ENCODE results near the gene DIPK1A. TPM values are rescaled to one million over a fixed set of nuclear protein-coding genes. Genes with fewer than 3 reads are reported as not detected.

Gene DIPK1A
- polyA plus RNA-seq, 1 donor from 2014 or later: 10.0 TPM

- Histone ChIP-seq H4K20me1 (ENCODE audit: insufficient read depth) (no peaks in the 10 kb centered on the region), H3K27ac (ENCODE audit: low read length) (no peak overlapping the region), H3F3A (ENCODE audit: insufficient read depth, low read length, poor library complexity, severe bottlenecking) (no peaks in the 10 kb centered on the region), H3K79me2 (replicated peaks; ENCODE audit: insufficient read depth, low read length) (no peaks in the 10 kb centered on the region), H3K36me3 (ENCODE audit: insufficient read depth, low read length) (no peaks in the 10 kb centered on the region), H3K27me3 (ENCODE audit: insufficient read depth, low read depth, low read length) (no peaks in the 10 kb centered on the region), H3K4me3 (ENCODE audit: low read length) (no peak overlapping the region), H3K4me2 (ENCODE audit: low read length) (no peak overlapping the region), H3K9me2 (ENCODE audit: insufficient read depth, low read length) (no peaks in the 10 kb centered on the region), H3K9ac (ENCODE audit: low read length) (no peak overlapping the region), H3K9me3 (ENCODE audit: low read length) (no peaks in the 10 kb centered on the region), H2AFZ (ENCODE audit: low read depth, low read length) (no peak overlapping the region)
- TF ChIP-seq REST (IDR thresholded peaks at IDR 0.05; ENCODE audit: borderline replicate concordance): no peak
- TF ChIP-seq SMC3 (conservative IDR thresholded peaks at IDR 0.05; ENCODE audit: poor library complexity): no peak
- no peak for TF ChIP-seq POLR2AphosphoS5 (IDR thresholded peaks at IDR 0.05)
- TF ChIP-seq RAD21 (conservative IDR thresholded peaks at IDR 0.05): no peak
- TF ChIP-seq CTCF (IDR thresholded peaks at IDR 0.05; ENCODE audit: poor library complexity, severe bottlenecking): no peak
- no peak for TF ChIP-seq EZH2 (IDR thresholded peaks at IDR 0.05; ENCODE audit: borderline replicate concordance, insufficient read depth, low read length, poor library complexity, severe bottlenecking)
- TF ChIP-seq EP300 (conservative IDR thresholded peaks at IDR 0.05; ENCODE audit: poor library complexity, severe bottlenecking): no peak
- TF ChIP-seq MXI1 (conservative IDR thresholded peaks at IDR 0.05; ENCODE audit: poor library complexity, severe bottlenecking): no peak
- TF ChIP-seq TAF1 (IDR thresholded peaks at IDR 0.05; ENCODE audit: low read depth): no peak
Measured at GRCh38 chr1:92923664-92924063, 37.6 kb downstream of the DIPK1A start.

DNA sequence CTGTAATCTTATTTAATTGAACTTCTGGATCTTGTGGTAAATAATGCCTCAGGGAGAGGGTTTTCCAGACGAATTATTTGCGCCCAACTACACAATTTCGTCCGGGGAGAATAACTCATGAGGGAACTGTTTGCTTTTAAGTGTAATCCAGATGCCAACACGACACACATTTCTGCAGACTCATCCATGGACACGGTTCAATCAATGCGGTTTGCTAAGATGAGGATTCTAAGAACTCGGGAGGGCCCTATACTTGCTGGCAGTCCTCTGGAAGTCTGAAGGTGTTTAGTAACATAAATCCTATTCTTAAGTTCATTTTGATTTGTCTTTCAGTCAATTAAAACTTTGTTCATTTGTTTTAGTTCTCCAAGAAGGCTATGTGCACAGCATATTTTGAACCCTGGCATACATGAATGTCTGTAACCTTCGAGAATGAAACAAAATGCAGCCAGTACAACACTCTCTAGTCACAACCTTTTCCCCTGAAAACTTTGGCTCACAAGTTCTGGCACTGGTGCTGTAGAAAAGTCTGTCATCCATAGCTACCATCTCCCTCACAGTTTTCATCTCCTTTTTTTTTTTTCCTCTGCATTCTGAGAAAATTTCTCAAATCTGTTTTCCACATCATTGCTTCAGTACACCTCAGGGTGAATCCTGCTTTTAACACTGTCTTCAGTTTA is 38.8 kb downstream of the DIPK1A start:
- no peaks in the 10 kb centered on the region for H3K36me3 ChIP-seq (ENCODE audit: insufficient read depth, low read length)
- no peak overlapping the region for H3K4me3 ChIP-seq (ENCODE audit: low read length)
- H3F3A ChIP-seq (ENCODE audit: insufficient read depth, low read length, poor library complexity, severe bottlenecking): no peaks in the 10 kb centered on the region
- H3K27me3 ChIP-seq (ENCODE audit: insufficient read depth, low read depth, low read length): no peaks in the 10 kb centered on the region
- no peak overlapping the region for H3K9ac ChIP-seq (ENCODE audit: low read length)
- H4K20me1 ChIP-seq (ENCODE audit: insufficient read depth): no peaks in the 10 kb centered on the region
- no peaks in the 10 kb centered on the region for H3K9me3 ChIP-seq (ENCODE audit: low read length)
- H3K9me2 ChIP-seq (ENCODE audit: insufficient read depth, low read length): no peaks in the 10 kb centered on the region
- no peak overlapping the region for H3K27ac ChIP-seq (ENCODE audit: low read length)
- no peak overlapping the region for H2AFZ ChIP-seq (ENCODE audit: low read depth, low read length)
- no peaks in the 10 kb centered on the region for H3K79me2 ChIP-seq (replicated peaks; ENCODE audit: insufficient read depth, low read length)
- TF ChIP-seq REST (IDR thresholded peaks at IDR 0.05; ENCODE audit: borderline replicate concordance) (no peak), MXI1 (conservative IDR thresholded peaks at IDR 0.05; ENCODE audit: poor library complexity, severe bottlenecking) (no peak), SMC3 (conservative IDR thresholded peaks at IDR 0.05; ENCODE audit: poor library complexity) (no peak), POLR2AphosphoS5 (IDR thresholded peaks at IDR 0.05) (no peak), CTCF (IDR thresholded peaks at IDR 0.05; ENCODE audit: poor library complexity, severe bottlenecking) (no peak), EZH2 (IDR thresholded peaks at IDR 0.05; ENCODE audit: borderline replicate concordance, insufficient read depth, low read length, poor library complexity, severe bottlenecking) (no peak), RAD21 (conservative IDR thresholded peaks at IDR 0.05) (no peak), TAF1 (IDR thresholded peaks at IDR 0.05; ENCODE audit: low read depth) (no peak), EP300 (conservative IDR thresholded peaks at IDR 0.05; ENCODE audit: poor library complexity, severe bottlenecking) (no peak)
- H3K4me2 ChIP-seq (ENCODE audit: low read length): no peak overlapping the region

Data from neural cell (in vitro differentiated cells).